Panc1 (cell line): ENCODE results near the gene DTX2. TPM values are rescaled to one million over a fixed set of nuclear protein-coding genes. Genes with fewer than 3 reads are reported as not detected.
"Not testable (repeated sequence)": the region's sequence is repeated elsewhere in the genome, so short reads cannot be mapped to it uniquely, and the experiment has no call there.

Experiments used
- ATAC-seq: fragments of 200-7000 bp; cut with Tn5 transposase; 2 replicates; pipeline ENCODE4 v1.9.1; 2020; ENCODE audit warnings: mild to moderate bottlenecking, moderate library complexity
- BruUV-seq: library from RNA; stranded (reverse); fragments of 400-500 nt; replicated peaks from 2 replicates; lab custom pipeline; 2021; lab: Mats Ljungman, UMichigan
- CTCF ChIA-PET: fragments of 300-600 bp; sonication (Branson Sonifier 250); formaldehyde crosslinking; loops from one replicate; lab custom pipeline; 2022; ENCODE audit warnings: antibody characterized with exemption; lab: Charles Lee
- POLR2A ChIA-PET: fragments of 300-600 bp; sonication (Branson Sonifier 250); formaldehyde crosslinking; loops from one replicate; lab custom pipeline; 2022; ENCODE audit warnings: antibody characterized with exemption; lab: Charles Lee
- DNase-seq: peaks from one replicate; pipeline ENCODE4 v3.0.0-alpha.2; 2010; ENCODE audit warnings: low read depth, low spot score
- H3K27ac ChIP-seq: 2 replicates; pipeline ENCODE4 v1.5.1; 2011; ENCODE audit warnings: mild to moderate bottlenecking, low read length, inconsistent platforms
- H3K27me3 ChIP-seq: fragments of 200-500 bp; sonication (Bioruptor generic); 2 replicates; pipeline ENCODE4 v1.6.0; 2014; ENCODE audit warnings: low read length, inconsistent platforms; ENCODE audit not compliant: control insufficient read depth, insufficient read depth
- H3K36me3 ChIP-seq: fragments of 200-500 bp; sonication (Bioruptor generic); 2 replicates; pipeline ENCODE4 v1.5.1; 2014; ENCODE audit warnings: inconsistent platforms, mild to moderate bottlenecking, low read length, moderate library complexity; ENCODE audit not compliant: control insufficient read depth, insufficient read depth
- H3K4me1 ChIP-seq: 2 replicates; pipeline ENCODE4 v1.5.1; 2011; ENCODE audit warnings: inconsistent platforms, mild to moderate bottlenecking, low read length, moderate library complexity; ENCODE audit not compliant: control insufficient read depth, insufficient read depth
- H3K4me3 ChIP-seq, 2 experiments: 2 replicates each; pipeline ENCODE4 v1.5.1; 2011 to 2012; ENCODE audit warnings: low read depth in 2 of 2, low read length in 2 of 2, mild to moderate bottlenecking in 2 of 2, inconsistent platforms in 1 of 2, moderate library complexity in 1 of 2
- H3K9me3 ChIP-seq: fragments of 200-500 bp; sonication (Bioruptor generic); 2 replicates; pipeline ENCODE4 v1.5.1; 2014; ENCODE audit warnings: low read depth, mild to moderate bottlenecking, inconsistent platforms, low read length, moderate library complexity; ENCODE audit not compliant: control insufficient read depth, insufficient read depth
- in situ Hi-C: cut with HindIII; loops from 2 replicates; pipeline ENCODE4 v1.10.0; 2016; ENCODE audit warnings: low sequenced_read_pairs, low pct_unique_long_range_greater_than_20kb
- intact Hi-C: fragments of 100-400 bp; cut with micrococcal nuclease; formaldehyde crosslinking; loops from one replicate; pipeline ENCODE4 v1.10.0; 2022; ENCODE audit not compliant: unreplicated experiment
- total RNA-seq: library from RNA; stranded (reverse); gene quantifications from one replicate; pipeline ENCODE4 v1.2.1, GENCODE V29; 2021; ENCODE audit not compliant: unreplicated experiment

The DTX2 gene
- total RNA-seq, 1 experiment from 2014 or later = 27.4 TPM

DNA sequence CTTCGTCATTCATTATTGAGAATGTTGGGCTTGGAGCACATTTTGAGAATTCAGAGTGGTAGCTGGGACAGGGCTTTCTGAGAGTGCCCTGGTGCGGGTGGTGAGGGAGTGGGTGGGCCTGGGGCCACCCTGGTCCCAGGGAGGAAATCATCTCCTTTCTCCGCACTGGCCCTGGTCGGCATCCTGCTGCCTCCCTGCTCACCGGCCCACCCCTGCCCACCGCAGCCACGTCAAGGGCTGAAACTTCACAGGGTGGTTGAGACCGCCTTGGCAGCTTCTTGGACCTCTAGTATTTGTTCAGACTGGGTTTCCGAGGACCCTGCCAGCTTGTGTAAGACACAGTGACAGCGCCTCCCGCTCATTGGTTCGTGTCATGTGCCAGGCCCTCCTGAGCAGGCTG lies 22.9 kb downstream of the DTX2 start:
- H3K9me3 ChIP-seq, H3K27ac ChIP-seq, H3K4me1 ChIP-seq, in situ Hi-C loops, DNase-seq, POLR2A ChIA-PET, CTCF ChIA-PET, H3K27me3 ChIP-seq, intact Hi-C loops, H3K36me3 ChIP-seq, ATAC-seq, H3K4me3 ChIP-seq: not testable (repeated sequence)
- BruUV-seq = TSS peak; percentile 61

DNA sequence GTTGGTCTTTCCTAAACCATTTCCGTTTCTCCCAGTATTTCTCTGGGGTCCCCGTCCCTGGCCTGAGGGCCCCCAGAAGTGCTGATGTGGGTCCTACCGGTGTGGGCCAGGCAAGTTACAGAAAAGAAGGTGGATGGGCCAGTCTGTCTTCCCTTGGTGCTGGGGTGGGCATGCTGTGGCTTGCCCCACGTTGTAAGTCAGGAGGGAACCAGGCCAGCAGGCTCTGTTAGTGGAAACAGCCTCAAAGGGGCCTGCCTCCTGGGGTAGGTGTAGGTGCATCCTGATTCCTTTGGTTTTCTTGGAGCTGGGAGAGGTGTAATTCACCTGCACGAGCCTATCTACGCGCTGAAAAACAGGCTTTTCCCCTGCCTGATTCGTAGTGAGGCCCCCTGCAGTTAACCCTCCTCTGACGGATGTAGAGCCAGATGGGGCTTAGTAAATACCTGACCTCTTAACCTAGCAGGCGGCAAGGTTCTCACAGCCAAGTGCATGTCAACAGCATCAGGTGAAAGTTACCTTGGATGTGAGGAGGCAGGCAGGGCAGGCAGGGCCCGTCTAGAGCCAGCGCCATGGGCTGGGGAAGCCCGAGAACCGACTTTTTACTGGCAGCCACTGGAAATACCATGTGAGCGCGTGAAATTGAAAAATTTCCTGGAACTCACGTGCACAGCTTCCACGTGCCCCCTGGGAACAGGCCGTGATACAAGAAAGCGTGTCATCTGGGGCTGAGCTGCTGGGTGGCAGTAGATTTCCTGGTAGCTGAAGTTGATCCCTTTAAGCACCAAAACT lies 24.5 kb downstream of the DTX2 start:
- H3K27ac ChIP-seq, in situ Hi-C loops, H3K4me3 ChIP-seq, intact Hi-C loops, POLR2A ChIA-PET, H3K9me3 ChIP-seq, H3K4me1 ChIP-seq, DNase-seq, CTCF ChIA-PET, H3K27me3 ChIP-seq, H3K36me3 ChIP-seq: not testable (repeated sequence)
- TSS peak; percentile 59 for BruUV-seq
- ATAC-seq = peak; percentile 19; the same call in 1 of the 2 replicates

DNA sequence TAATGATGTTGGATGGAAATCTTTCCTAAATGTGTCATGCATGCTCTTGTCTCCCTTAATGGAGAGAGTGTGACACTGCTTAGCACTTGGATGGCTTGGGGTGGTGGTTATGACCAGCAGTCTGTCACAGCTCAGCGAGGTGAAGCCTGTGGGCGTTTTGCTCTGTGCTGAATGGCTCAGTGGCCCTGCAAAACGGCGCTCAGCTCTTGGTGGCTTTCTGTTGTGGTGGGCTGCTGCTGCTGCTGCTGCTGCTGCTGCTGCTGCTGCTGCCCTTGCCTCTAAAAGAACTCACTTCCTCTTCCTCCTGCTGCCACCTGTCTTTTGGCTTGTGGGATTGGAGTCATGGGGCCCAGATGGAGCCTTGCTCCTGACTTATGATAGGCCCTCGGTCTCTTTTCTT lies 25.1 kb downstream of the DTX2 start:
- CTCF ChIA-PET, DNase-seq, in situ Hi-C loops, H3K27ac ChIP-seq, intact Hi-C loops, H3K4me1 ChIP-seq, H3K36me3 ChIP-seq, H3K9me3 ChIP-seq, H3K4me3 ChIP-seq, POLR2A ChIA-PET, H3K27me3 ChIP-seq, BruUV-seq: not testable (repeated sequence)
- peak; percentile 46 for ATAC-seq

DNA sequence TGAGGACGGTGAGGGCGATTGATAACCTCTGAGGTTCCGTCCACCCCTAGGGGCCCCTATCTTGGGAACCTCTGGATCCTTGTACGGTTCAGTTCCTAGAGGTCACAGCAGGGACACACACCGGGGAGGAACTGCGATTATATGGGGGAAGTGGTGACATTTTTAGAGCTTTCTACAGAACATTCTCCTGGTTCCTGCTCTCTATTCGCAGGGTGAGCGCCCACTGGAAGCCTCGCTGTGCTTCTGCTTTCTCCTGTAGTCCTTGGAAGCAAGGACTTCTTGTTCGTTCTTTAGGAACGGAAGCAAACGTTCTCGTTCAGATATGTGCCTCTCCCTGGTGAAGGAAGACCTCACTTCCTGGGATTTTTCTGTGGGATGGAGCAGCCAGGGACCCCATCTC lies 26.5 kb downstream of the DTX2 start:
- CTCF ChIA-PET = not testable (repeated sequence)

DNA sequence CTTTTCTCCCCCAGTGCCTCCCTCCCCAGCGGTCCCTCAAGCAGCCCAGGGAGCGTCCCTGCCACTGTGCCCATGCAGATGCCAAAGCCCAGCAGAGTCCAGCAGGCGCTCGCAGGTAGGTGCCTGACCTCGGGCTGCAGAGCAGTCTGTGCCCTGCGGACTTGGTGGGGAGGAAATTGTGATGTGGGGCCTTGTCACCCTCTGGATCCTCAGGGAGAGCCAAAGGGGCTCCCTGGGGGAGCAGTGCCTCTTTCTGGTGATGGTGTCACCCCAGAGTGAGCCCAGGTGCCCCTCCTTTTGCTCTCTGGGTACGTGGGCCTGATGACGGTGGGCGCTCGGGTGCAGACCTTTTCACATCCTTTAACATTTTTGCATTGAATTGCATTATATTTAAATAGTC lies 30.6 kb downstream of the DTX2 start:
- in situ Hi-C loops, H3K27me3 ChIP-seq, POLR2A ChIA-PET, H3K9me3 ChIP-seq, H3K36me3 ChIP-seq, ATAC-seq, DNase-seq, intact Hi-C loops, H3K4me3 ChIP-seq, BruUV-seq, H3K4me1 ChIP-seq, H3K27ac ChIP-seq, CTCF ChIA-PET: not testable (repeated sequence)

More for the DNA sequence above, 26.5 kb downstream of the DTX2 start:
- in situ Hi-C loops, intact Hi-C loops, ATAC-seq, H3K4me3 ChIP-seq, H3K36me3 ChIP-seq, BruUV-seq, H3K27me3 ChIP-seq, H3K27ac ChIP-seq, POLR2A ChIA-PET, H3K9me3 ChIP-seq, DNase-seq, H3K4me1 ChIP-seq: not testable (repeated sequence)

DNA sequence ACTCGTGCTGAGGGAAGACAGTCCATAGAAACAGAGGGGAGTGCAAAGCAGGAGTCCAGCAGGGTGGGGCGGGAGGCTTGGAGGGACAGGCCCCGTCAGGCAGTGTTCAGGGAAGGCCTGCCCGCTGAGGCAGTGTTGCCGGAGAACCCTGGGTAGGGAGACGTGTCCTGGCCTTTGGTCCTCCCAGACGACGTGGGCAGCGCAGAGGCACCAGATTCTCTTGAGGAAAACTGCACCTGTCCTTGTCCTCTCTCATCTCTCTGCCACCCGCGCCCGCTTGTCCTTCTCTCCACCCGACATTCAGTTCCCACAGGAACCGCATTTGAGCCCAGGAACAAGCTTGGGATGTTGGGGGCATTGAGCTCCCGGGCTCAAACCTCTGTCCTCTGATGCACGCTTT lies 34.2 kb downstream of the DTX2 start:
- H3K36me3 ChIP-seq, H3K4me3 ChIP-seq, ATAC-seq, H3K27me3 ChIP-seq, intact Hi-C loops, DNase-seq, H3K4me1 ChIP-seq, in situ Hi-C loops, H3K27ac ChIP-seq, H3K9me3 ChIP-seq, POLR2A ChIA-PET, CTCF ChIA-PET, BruUV-seq: not testable (repeated sequence)

DNA sequence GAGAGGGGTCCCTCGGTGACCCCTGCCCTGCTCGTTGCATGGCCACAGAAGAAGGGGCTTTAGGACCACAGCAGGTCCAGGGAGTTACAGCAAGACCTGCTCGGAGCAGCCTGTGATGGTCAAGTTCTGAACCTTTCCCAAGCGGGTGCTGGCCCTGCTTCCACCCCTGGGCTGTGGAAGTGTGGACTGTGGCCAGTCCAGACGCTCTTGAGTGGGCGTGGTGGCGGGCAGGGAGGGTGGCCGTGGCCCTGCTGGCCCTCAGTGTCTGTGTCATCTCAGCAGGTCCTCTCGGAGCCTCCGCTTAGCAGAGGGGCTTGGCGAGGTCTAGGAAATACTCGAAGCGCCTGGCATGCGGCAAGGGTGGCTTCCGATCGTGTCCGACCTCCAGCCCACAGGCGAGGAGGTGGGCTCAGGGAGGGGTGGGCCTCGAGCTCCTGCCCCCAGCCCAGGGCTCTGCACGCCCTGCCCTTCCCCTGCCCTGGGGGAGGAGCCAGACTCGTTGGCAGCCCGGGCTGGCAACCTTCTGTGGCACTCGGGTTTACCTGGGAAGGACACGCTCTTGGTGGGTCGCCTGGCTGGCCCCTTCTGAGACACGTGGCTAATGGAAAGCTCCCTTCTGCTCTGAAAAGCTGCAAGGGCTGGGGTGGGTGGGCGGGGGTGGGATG lies 36.5 kb downstream of the DTX2 start:
- ATAC-seq, DNase-seq, H3K27me3 ChIP-seq, POLR2A ChIA-PET, BruUV-seq, in situ Hi-C loops, H3K36me3 ChIP-seq, H3K27ac ChIP-seq, H3K4me3 ChIP-seq, CTCF ChIA-PET, H3K4me1 ChIP-seq, intact Hi-C loops, H3K9me3 ChIP-seq: not testable (repeated sequence)
